WERI-Rb-1 (cell line): ENCODE measurements around the gene CADM1.

Experiments used
- DNase-seq: peaks from one replicate; pipeline ENCODE4 v3.0.0-alpha.2; 2020
- H3K27ac ChIP-seq: fragments of 250-450 bp; sonication (Bioruptor Pico); 2 replicates; pipeline ENCODE4 v1.5.1; 2020; ENCODE audit warnings: mild to moderate bottlenecking, moderate library complexity
- H3K27me3 ChIP-seq: fragments of 250-450 bp; sonication (Bioruptor Pico); 2 replicates; pipeline ENCODE4 v1.5.1; 2021; ENCODE audit warnings: mild to moderate bottlenecking, low read depth, moderate library complexity; ENCODE audit not compliant: insufficient read depth, severe bottlenecking
- H3K36me3 ChIP-seq: fragments of 250-450 bp; sonication (Bioruptor Pico); 2 replicates; pipeline ENCODE4 v1.5.1; 2020; ENCODE audit warnings: mild to moderate bottlenecking, moderate library complexity
- H3K4me3 ChIP-seq: 2 replicates; pipeline ENCODE4 v1.5.1; 2011; ENCODE audit warnings: low read depth, mild to moderate bottlenecking, control low read depth, low read length
- H3K9me3 ChIP-seq: fragments of 250-450 bp; sonication (Bioruptor Pico); 2 replicates; pipeline ENCODE4 v1.5.1; 2021; ENCODE audit warnings: mild to moderate bottlenecking, moderate library complexity; ENCODE audit not compliant: severe bottlenecking
- TF ChIP-seq, protein P1 (sequence below): IDR thresholded peaks from 2 replicates; pipeline ENCODE4 v1.5.1; 2011; ENCODE audit warnings: low read depth, mild to moderate bottlenecking, control low read depth, inconsistent platforms, low read length

The CADM1 gene

DNA sequence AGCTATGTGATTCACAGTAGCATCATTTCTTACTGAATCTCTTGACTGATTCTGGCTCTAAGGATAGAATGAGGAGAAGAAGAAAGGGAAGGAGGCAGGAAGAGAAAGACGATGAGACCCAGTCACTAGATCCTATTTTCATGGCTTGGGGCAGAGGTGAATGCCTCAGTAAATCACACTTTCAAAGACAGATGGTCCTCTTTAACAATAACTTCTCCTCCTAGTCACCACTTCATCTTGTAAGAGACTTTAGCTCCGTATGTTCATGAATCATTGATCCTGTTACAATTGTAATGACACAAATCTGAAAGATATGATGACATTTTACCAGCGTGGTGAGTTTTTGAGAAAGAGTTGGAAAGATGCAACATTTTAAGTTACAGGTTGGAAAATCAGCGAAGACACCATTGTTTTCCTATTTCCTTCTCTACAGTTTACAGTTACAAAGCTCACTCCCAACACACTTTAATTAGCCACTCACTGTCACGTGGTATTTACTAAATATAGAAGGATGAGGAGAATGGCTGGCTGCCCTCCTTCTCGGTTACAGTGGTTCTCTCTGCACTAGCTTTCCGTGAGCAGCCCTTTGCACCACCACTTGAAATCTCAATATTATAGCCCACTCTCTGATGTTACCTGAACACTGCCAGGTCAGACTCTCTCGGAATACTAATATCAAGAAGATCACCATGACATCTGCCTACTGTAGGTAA, 205.8 kb downstream of the CADM1 start:
- Histone ChIP-seq H3K27ac (peak overlapping the region; percentile 19; the same call in 1 of the 2 replicates), H3K4me3 (no peak overlapping the region), H3K27me3 (no peaks in the 10 kb centered on the region), H3K9me3 (no peaks in the 10 kb centered on the region), H3K36me3 (no peaks in the 10 kb centered on the region)
- DNase-seq = no peak
- TF ChIP-seq, protein P1, sequence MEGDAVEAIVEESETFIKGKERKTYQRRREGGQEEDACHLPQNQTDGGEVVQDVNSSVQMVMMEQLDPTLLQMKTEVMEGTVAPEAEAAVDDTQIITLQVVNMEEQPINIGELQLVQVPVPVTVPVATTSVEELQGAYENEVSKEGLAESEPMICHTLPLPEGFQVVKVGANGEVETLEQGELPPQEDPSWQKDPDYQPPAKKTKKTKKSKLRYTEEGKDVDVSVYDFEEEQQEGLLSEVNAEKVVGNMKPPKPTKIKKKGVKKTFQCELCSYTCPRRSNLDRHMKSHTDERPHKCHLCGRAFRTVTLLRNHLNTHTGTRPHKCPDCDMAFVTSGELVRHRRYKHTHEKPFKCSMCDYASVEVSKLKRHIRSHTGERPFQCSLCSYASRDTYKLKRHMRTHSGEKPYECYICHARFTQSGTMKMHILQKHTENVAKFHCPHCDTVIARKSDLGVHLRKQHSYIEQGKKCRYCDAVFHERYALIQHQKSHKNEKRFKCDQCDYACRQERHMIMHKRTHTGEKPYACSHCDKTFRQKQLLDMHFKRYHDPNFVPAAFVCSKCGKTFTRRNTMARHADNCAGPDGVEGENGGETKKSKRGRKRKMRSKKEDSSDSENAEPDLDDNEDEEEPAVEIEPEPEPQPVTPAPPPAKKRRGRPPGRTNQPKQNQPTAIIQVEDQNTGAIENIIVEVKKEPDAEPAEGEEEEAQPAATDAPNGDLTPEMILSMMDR = no peak

DNA sequence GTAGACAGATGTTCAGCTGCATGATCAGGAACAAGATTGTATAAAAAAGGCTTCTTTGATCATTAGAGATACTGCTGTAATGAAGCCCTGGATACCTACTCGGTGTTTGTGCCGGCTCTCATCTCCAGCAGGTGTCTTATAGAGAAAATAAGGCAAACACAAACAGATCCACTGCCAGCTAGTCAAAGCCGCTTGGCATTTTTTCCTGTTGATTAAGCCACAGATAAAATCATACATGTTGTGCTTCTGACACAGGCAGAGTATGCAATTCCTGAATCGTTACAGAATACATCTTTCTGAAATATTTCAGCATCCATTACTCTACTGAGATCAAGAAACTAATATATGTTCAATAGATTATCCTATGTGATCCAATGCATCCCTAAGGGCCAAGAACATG, 206.9 kb downstream of the CADM1 start:
- H3K27me3 ChIP-seq = no peaks in the 10 kb centered on the region
- no peaks in the 10 kb centered on the region for H3K9me3 ChIP-seq
- DNase-seq = no peak
- H3K36me3 ChIP-seq = no peaks in the 10 kb centered on the region
- TF ChIP-seq, protein P1 = no peak
- no peak overlapping the region for H3K27ac ChIP-seq
- no peak overlapping the region for H3K4me3 ChIP-seq

DNA sequence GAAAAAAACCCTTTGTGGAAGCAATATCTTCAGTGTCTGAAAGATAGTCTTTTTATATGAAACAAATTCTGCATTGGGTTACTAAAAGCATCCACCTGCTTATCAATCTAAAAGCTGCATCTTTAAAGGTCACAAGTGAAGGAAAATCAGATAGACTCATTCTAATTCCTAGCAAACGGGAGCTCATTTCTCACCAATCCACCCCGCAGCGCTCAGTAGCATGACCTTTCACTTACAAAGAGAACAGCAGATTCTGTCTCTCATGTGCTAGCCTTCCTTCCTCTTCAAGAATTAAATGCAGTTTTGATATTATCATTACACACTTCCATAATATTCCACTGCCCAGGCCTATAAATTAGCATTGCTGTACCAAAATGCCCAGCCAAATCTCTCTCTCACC, 212.9 kb downstream of the CADM1 start:
- no peaks in the 10 kb centered on the region for H3K27me3 ChIP-seq
- no peak overlapping the region for H3K4me3 ChIP-seq
- no peaks in the 10 kb centered on the region for H3K9me3 ChIP-seq
- no peaks in the 10 kb centered on the region; the same call in 1 of the 2 replicates for H3K36me3 ChIP-seq
- no peak for DNase-seq
- no peak overlapping the region for H3K27ac ChIP-seq
- TF ChIP-seq, protein P1 = no peak

DNA sequence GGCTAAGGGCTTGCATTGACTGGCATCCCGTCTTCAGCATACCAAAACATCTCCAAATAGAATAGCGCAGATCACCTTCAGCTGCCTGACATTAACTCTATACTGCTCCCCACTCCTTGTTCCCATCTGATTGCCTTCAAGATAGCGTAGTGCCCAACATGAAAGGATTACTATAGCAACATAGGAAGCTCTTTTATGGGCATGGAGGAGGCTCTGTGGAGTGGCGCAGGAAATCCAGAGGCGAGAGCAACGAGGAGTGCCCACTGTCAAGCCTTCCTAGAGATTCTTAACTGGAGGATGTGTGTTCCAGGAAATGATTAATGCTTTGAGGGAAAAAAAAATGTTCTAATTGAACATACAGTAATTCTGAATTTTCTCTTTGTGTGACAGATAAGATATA, 213.3 kb downstream of the CADM1 start:
- no peak overlapping the region for H3K4me3 ChIP-seq
- TF ChIP-seq, protein P1 = no peak
- no peak for DNase-seq
- H3K27ac ChIP-seq = no peak overlapping the region
- no peaks in the 10 kb centered on the region for H3K27me3 ChIP-seq
- H3K9me3 ChIP-seq = no peaks in the 10 kb centered on the region
- no peaks in the 10 kb centered on the region; the same call in 1 of the 2 replicates for H3K36me3 ChIP-seq

DNA sequence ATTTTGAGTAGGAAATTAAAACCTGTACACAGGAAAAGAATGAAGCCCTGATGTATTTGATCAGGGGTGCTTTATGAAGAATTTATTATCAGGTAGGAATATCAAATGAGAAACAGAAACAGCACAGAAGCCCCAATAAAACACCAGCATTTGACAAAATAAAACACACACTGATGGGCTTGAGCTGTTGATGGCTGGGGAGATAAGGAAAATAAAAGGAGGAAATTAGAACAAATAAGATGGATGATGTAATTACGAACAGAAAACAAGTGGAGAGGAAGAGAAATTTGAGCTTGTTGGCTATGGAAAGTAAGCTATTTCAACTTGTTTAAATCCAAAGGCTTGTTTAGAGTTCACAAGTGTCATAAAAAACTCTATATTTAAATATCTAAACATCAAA, 213.7 kb downstream of the CADM1 start:
- Histone ChIP-seq H3K36me3 (no peaks in the 10 kb centered on the region; the same call in 1 of the 2 replicates), H3K4me3 (no peak overlapping the region), H3K9me3 (no peaks in the 10 kb centered on the region), H3K27ac (no peak overlapping the region), H3K27me3 (no peaks in the 10 kb centered on the region)
- TF ChIP-seq, protein P1 = no peak
- no peak for DNase-seq

DNA sequence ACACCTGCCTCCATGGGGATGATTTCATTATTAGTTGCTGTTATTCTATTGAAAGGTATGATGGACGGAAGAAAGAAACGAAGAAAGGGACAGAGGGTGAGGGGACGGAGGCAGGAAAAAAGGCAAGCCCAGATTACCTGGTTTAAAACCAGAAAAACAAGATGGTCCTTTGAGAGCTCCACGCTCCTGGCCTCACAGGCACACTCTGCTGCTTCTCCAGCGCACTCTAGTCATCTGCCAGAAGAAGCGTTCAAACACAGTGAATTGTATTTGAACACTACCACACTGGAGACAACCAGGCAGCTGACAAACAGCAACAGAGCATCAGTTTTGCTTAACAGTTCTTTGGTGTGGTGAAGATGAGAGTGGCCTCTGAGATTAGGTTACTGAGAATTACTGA, 216.9 kb downstream of the CADM1 start:
- no peaks in the 10 kb centered on the region; the same call in 1 of the 2 replicates for H3K36me3 ChIP-seq
- H3K9me3 ChIP-seq = no peaks in the 10 kb centered on the region
- no peaks in the 10 kb centered on the region for H3K27me3 ChIP-seq
- no peak overlapping the region for H3K4me3 ChIP-seq
- no peak overlapping the region for H3K27ac ChIP-seq
- TF ChIP-seq, protein P1 = no peak
- DNase-seq = no peak
